PC-3 (cell line): ENCODE data around the gene SEMA6B.

Source experiments
- CTCF ChIP-seq: fragments of 300-600 bp; sonication (generic); conservative IDR thresholded peaks from 2 replicates; pipeline ENCODE4 v1.5.1; 2017; ENCODE audit warnings: antibody characterized with exemption, low read depth, mild to moderate bottlenecking, low read length
- EZH2phosphoT487 ChIP-seq: fragments of 300-600 bp; sonication (generic); IDR thresholded peaks from 2 replicates; pipeline ENCODE4 v1.6.1; 2018; ENCODE audit warnings: mild to moderate bottlenecking, antibody characterized with exemption, low read length, borderline replicate concordance

GRCh38 chr19:4501691-4502090 lies 57.8 kb downstream of the SEMA6B start:
- TF ChIP-seq CTCF (no peak), EZH2phosphoT487 (no peak)
